Endodermal cell (in vitro differentiated cells): Measurements from ENCODE around the gene FGF23. TPM values are rescaled to one million over a fixed set of nuclear protein-coding genes. Genes with fewer than 3 reads are reported as not detected.

Experiments
- DNase-seq: peaks from one replicate; pipeline ENCODE4 v3.0.0-alpha.2; 2017
- H3K27ac ChIP-seq: 2 replicates; pipeline ENCODE4 v1.5.1; 2013; ENCODE audit warnings: mild to moderate bottlenecking, low read depth, low read length, moderate library complexity
- H3K27me3 ChIP-seq: 2 replicates; pipeline ENCODE4 v1.6.1; 2013; ENCODE audit warnings: mild to moderate bottlenecking, low read length, moderate library complexity; ENCODE audit not compliant: insufficient read depth, control insufficient read depth, poor library complexity, severe bottlenecking
- H3K36me3 ChIP-seq: 2 replicates; pipeline ENCODE4 v1.7.0; 2013; ENCODE audit warnings: mild to moderate bottlenecking, low read length, moderate library complexity; ENCODE audit not compliant: control insufficient read depth, insufficient read depth
- H3K4me1 ChIP-seq: one replicate; pipeline ENCODE4 v1.7.0; 2013; ENCODE audit warnings: low read length; ENCODE audit not compliant: control insufficient read depth, insufficient read depth
- H3K4me3 ChIP-seq: 2 replicates; pipeline ENCODE4 v1.5.1; 2013; ENCODE audit warnings: mild to moderate bottlenecking, low read length, moderate library complexity
- H3K9ac ChIP-seq: 2 replicates; pipeline ENCODE4 v1.6.1; 2013; ENCODE audit warnings: mild to moderate bottlenecking, low read length, moderate library complexity; ENCODE audit not compliant: poor library complexity, severe bottlenecking; ENCODE audit errors: extremely low read depth
- H3K9me3 ChIP-seq: 2 replicates; pipeline ENCODE4 v1.6.1; 2013; ENCODE audit warnings: mild to moderate bottlenecking, low read length, moderate library complexity; ENCODE audit not compliant: control insufficient read depth
- H3K27ac Mint-ChIP-seq: 2 replicates; pipeline ENCODE4 v1.8.0; 2020; ENCODE audit warnings: mixed read lengths
- H3K27me3 Mint-ChIP-seq: 2 replicates; pipeline ENCODE4 v1.8.0; 2021; ENCODE audit warnings: mild to moderate bottlenecking, mixed read lengths; ENCODE audit not compliant: insufficient read depth
- H3K36me3 Mint-ChIP-seq: 2 replicates; pipeline ENCODE4 v1.8.0; 2020; ENCODE audit warnings: low read depth, mixed read lengths
- H3K4me1 Mint-ChIP-seq: 2 replicates; pipeline ENCODE4 v1.8.0; 2020; ENCODE audit warnings: mixed read lengths
- H3K4me3 Mint-ChIP-seq: 2 replicates; pipeline ENCODE4 v1.8.0; 2020; ENCODE audit warnings: mild to moderate bottlenecking, moderate library complexity, mixed read lengths
- H3K9me3 Mint-ChIP-seq: 2 replicates; pipeline ENCODE4 v1.8.0; 2020; ENCODE audit warnings: mild to moderate bottlenecking, mixed read lengths
- WGBS, 2 experiments: methylation state at CpG; one replicate each; pipeline versions ENCODE4 v1.1.5 to v1.1.7; 2013; ENCODE audit warnings: missing lambda C conversion rate in 2 of 2, mixed read lengths in 1 of 2; ENCODE audit not compliant: insufficient coverage in 1 of 2, insufficient read length in 1 of 2; 5-methylcytosine and 5-hydroxymethylcytosine counted together
- total RNA-seq, 2 donors: library from RNA; stranded (reverse); fragmentation: NEBNext Ultra II Directional in 1 of 2; extraction: Animal tissue kit (Norgen Biotek cat#: 25700) in 1 of 2; gene quantifications; 2 replicates in 1 of 2; 3 replicates in 1 of 2; pipeline ENCODE4 v1.2.1, GENCODE V29; 2021
- TF ChIP-seq, protein P1 (sequence below): fragments of 200-600 bp; sonication (generic); conservative IDR thresholded peaks from 2 replicates; pipeline ENCODE4 v1.5.0; 2021; ENCODE audit warnings: antibody characterized with exemption, mild to moderate bottlenecking

FGF23 gene
- total RNA-seq, 2 donors from 2014 or later: 0.33 to 0.44 TPM

- H3K4me1 Mint-ChIP-seq: peaks cover 5% of the 10 kb centered on the region
- 93 to 96% methylated on average over 5 to 8 of the region's 8 CpGs for WGBS, 2 experiments
Measured at GRCh38 chr12:4416276-4416675, 36.8 kb upstream of the FGF23 start.

DNA sequence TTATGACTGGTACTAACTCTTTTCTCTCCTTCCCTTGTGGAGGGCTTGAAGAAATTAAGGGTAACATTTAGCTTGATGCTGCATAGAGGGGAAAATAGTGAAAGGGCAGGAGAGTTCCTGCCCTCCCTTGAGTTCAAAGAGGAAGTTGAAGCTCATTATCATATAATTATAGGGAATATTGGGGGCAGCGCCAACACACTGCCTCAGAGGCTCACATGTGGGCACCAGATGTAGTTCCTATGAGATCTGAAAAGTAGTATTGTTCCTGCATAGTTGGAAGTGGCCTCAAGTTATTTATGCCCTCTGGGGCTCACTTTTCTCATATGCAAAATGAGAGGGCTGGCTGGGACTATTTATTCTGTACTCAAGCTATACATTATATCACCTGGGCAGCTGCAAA lies 33.0 kb upstream of the FGF23 start:
- Mint-ChIP-seq H3K36me3 (no peaks in the 10 kb centered on the region), H3K9me3 (no peaks in the 10 kb centered on the region), H3K4me1 (peaks cover 5% of the 10 kb centered on the region), H3K27me3 (peaks cover 15% of the 10 kb centered on the region), H3K4me3 (no peak overlapping the region), H3K27ac (no peak overlapping the region)
- no peaks in the 10 kb centered on the region for H3K4me1 ChIP-seq
- DNase-seq: peak; percentile 11
- peaks cover 9% of the 10 kb centered on the region for H3K27me3 ChIP-seq
- H3K27ac ChIP-seq: no peak overlapping the region
- no peaks in the 10 kb centered on the region for H3K9me3 ChIP-seq
- WGBS, 2 experiments: 89% methylated on average over 1 of the region's 1 CpG; no CpG with 5 or more reads in 1 of the 2 experiments
- no peak overlapping the region for H3K9ac ChIP-seq
- no peaks in the 10 kb centered on the region for H3K36me3 ChIP-seq
- H3K4me3 ChIP-seq: no peak overlapping the region
- TF ChIP-seq, protein P1, sequence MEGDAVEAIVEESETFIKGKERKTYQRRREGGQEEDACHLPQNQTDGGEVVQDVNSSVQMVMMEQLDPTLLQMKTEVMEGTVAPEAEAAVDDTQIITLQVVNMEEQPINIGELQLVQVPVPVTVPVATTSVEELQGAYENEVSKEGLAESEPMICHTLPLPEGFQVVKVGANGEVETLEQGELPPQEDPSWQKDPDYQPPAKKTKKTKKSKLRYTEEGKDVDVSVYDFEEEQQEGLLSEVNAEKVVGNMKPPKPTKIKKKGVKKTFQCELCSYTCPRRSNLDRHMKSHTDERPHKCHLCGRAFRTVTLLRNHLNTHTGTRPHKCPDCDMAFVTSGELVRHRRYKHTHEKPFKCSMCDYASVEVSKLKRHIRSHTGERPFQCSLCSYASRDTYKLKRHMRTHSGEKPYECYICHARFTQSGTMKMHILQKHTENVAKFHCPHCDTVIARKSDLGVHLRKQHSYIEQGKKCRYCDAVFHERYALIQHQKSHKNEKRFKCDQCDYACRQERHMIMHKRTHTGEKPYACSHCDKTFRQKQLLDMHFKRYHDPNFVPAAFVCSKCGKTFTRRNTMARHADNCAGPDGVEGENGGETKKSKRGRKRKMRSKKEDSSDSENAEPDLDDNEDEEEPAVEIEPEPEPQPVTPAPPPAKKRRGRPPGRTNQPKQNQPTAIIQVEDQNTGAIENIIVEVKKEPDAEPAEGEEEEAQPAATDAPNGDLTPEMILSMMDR: no peak

More at GRCh38 chr12:4416276-4416675, 36.8 kb upstream of the FGF23 start:
- Mint-ChIP-seq H3K27ac (no peak overlapping the region), H3K36me3 (no peaks in the 10 kb centered on the region), H3K27me3 (peaks cover 13% of the 10 kb centered on the region), H3K4me3 (no peak overlapping the region), H3K9me3 (no peaks in the 10 kb centered on the region)
- Histone ChIP-seq H3K36me3 (no peaks in the 10 kb centered on the region), H3K4me3 (no peak overlapping the region), H3K4me1 (no peaks in the 10 kb centered on the region), H3K27ac (no peak overlapping the region), H3K9me3 (no peaks in the 10 kb centered on the region), H3K27me3 (peaks cover 9% of the 10 kb centered on the region), H3K9ac (no peak overlapping the region)
- DNase-seq: peak; percentile 44
- TF ChIP-seq, protein P1: no peak

GRCh38 chr12:4412056-4412455 lies 32.5 kb upstream of the FGF23 start:
- Mint-ChIP-seq H3K27me3 (peaks cover 14% of the 10 kb centered on the region), H3K4me1 (peaks cover 5% of the 10 kb centered on the region), H3K27ac (no peak overlapping the region), H3K36me3 (no peaks in the 10 kb centered on the region), H3K4me3 (no peak overlapping the region), H3K9me3 (no peaks in the 10 kb centered on the region)
- no peak overlapping the region for H3K27ac ChIP-seq
- H3K27me3 ChIP-seq: peaks cover 9% of the 10 kb centered on the region
- H3K4me3 ChIP-seq: no peak overlapping the region
- TF ChIP-seq, protein P1: no peak
- H3K4me1 ChIP-seq: no peaks in the 10 kb centered on the region
- DNase-seq: no peak
- 94 to 96% methylated on average over 3 of the region's 3 CpGs for WGBS, 2 experiments
- H3K36me3 ChIP-seq: no peaks in the 10 kb centered on the region
- no peak overlapping the region for H3K9ac ChIP-seq
- H3K9me3 ChIP-seq: no peaks in the 10 kb centered on the region
